ENCODE measurements around the gene BTBD6. TPM values are rescaled to one million over a fixed set of nuclear protein-coding genes. Genes with fewer than 3 reads are reported as not detected.

The BTBD6 gene
- total and polyA plus RNA-seq, 2 of the 8 experiments (the other 6 are each of a cell fraction or from before 2014, with no cell fraction given) = 10.1 to 10.2 TPM

DNA sequence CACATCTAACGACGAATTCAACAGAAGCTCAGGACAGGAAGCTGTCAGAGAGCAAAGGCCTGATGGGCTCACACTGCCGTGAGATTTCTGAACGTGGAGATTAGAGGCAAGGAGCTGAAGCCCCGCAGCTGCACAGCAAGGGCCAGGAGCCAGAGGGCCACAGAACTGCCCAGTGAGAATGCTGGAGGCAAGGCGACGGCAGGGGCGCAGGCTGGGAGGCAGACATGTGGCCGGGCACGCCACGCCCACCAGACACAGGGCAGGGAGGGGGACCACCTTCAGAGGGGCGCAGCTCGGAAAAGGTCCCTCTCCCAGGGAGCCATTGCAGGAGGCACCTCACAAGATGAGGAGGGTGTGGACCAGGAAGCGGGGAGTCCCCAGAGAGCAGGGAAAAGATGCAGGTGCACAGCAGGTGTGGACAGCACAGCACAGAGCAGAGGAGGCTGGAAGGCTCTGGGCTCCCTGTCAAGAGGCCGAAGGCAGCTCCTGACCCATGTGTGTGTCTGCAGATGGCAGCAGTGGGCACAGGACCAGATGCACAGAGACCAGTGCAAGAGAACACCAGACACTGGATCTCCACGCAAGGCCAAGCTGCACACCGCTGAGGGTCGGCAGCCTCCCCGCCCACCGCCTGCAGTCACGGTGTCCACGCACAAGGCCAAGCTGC, 23.0 kb downstream of the BTBD6 start (continued):
- TF ChIP-seq KDM5A (IDR thresholded peaks at IDR 0.05; ENCODE audit: low read length) (no peak), RXRA (IDR thresholded peaks at IDR 0.05; ENCODE audit: insufficient read depth, low read depth, low read length) (no peak), MAFK (IDR thresholded peaks at IDR 0.05; ENCODE audit: low read depth, low read length) (no peak), CREB1 (IDR thresholded peaks at IDR 0.05) (no peak), SIRT6 (IDR thresholded peaks at IDR 0.05; ENCODE audit: low read length) (no peak), SUZ12 (IDR thresholded peaks at IDR 0.05; ENCODE audit: low read length) (no peak)
- TF ChIP-seq, protein P1, sequence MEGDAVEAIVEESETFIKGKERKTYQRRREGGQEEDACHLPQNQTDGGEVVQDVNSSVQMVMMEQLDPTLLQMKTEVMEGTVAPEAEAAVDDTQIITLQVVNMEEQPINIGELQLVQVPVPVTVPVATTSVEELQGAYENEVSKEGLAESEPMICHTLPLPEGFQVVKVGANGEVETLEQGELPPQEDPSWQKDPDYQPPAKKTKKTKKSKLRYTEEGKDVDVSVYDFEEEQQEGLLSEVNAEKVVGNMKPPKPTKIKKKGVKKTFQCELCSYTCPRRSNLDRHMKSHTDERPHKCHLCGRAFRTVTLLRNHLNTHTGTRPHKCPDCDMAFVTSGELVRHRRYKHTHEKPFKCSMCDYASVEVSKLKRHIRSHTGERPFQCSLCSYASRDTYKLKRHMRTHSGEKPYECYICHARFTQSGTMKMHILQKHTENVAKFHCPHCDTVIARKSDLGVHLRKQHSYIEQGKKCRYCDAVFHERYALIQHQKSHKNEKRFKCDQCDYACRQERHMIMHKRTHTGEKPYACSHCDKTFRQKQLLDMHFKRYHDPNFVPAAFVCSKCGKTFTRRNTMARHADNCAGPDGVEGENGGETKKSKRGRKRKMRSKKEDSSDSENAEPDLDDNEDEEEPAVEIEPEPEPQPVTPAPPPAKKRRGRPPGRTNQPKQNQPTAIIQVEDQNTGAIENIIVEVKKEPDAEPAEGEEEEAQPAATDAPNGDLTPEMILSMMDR (IDR thresholded peaks at IDR 0.05; ENCODE audit: control extremely low read depth in 1 of 3, insufficient read depth in 1 of 3, low read depth in 1 of 3, low read length in 3 of 3) = no peak

All from H1 (cell line).